WI38 (cell line): Measurements from ENCODE around the gene SHKBP1.

ENCODE experiments used
- H3K4me3 ChIP-seq: 2 replicates; pipeline ENCODE4 v1.5.1; 2011; ENCODE audit warnings: low read depth, mild to moderate bottlenecking, control low read depth, low read length
- TF ChIP-seq, protein P1 (sequence below): IDR thresholded peaks from 2 replicates; pipeline ENCODE4 v1.5.1; 2012; ENCODE audit warnings: low read depth, mild to moderate bottlenecking, control low read depth, low read length

Gene SHKBP1

DNA sequence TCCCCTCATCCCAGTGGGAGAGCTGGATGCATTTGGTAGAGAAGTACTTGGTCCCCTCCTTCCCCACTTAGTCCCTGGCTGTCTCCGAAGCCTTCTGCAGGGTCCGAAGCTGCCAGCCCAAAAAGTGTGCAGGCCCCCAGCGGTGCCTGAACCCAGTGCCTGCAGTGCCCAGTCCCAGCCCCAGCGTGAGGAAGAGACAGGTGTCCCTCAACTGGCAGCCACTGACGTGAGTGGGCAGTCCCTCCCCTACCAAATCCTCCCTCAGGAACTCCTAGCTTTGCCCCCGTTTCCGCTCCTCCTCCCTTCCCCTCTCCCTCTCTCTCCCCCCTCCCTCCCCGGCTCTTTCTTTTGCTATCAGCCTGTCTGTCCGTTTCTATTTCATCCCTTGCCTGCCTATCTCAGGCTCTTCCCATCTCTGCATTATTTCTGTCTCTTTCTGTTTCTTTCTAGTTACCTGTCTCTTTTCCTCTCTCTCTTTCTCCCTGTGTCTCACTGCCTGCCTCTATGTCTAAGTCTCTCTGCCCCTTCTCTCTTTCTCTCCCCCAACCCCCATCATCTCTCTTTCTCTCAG, 22.7 kb downstream of the SHKBP1 start:
- TF ChIP-seq, protein P1, sequence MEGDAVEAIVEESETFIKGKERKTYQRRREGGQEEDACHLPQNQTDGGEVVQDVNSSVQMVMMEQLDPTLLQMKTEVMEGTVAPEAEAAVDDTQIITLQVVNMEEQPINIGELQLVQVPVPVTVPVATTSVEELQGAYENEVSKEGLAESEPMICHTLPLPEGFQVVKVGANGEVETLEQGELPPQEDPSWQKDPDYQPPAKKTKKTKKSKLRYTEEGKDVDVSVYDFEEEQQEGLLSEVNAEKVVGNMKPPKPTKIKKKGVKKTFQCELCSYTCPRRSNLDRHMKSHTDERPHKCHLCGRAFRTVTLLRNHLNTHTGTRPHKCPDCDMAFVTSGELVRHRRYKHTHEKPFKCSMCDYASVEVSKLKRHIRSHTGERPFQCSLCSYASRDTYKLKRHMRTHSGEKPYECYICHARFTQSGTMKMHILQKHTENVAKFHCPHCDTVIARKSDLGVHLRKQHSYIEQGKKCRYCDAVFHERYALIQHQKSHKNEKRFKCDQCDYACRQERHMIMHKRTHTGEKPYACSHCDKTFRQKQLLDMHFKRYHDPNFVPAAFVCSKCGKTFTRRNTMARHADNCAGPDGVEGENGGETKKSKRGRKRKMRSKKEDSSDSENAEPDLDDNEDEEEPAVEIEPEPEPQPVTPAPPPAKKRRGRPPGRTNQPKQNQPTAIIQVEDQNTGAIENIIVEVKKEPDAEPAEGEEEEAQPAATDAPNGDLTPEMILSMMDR: no peak
- H3K4me3 ChIP-seq: no peak overlapping the region

GRCh38 chr19:40599902-40600569, 23.4 kb downstream of the SHKBP1 start:
- TF ChIP-seq, protein P1: no peak
- no peak overlapping the region for H3K4me3 ChIP-seq

GRCh38 chr19:40600570-40601133, 24.0 kb downstream of the SHKBP1 start:
- 0 out of 2 replicates have a peak overlapping the region, but pooled peaks have one; percentile 12 for H3K4me3 ChIP-seq
- TF ChIP-seq, protein P1: no peak

GRCh38 chr19:40601134-40601974, 24.7 kb downstream of the SHKBP1 start, which contains the start of gene LTBP4:
Gene LTBP4, plus strand, starts transcription at chr19:40601369. Its CDS starts 19 bp downstream, at chr19:40601388.
- TF ChIP-seq, protein P1: 0 out of 2 replicates have a peak, but pooled peaks have one; percentile 7
- H3K4me3 ChIP-seq: peak within 1 kb of the TSS; percentile 66

GRCh38 chr19:40603071-40603388, 26.4 kb downstream of the SHKBP1 start:
- H3K4me3 ChIP-seq: peak overlapping the region; percentile 66
- TF ChIP-seq, protein P1: no peak

- TF ChIP-seq, protein P1: no peak
- peak overlapping the region; percentile 66 for H3K4me3 ChIP-seq
These were observed 26.9 kb downstream of the SHKBP1 start for GRCh38 chr19:40603389-40604170.
